Gastroesophageal sphincter (tissue), 4 donors: ENCODE results near the gene CKS2. TPM values are rescaled to one million over a fixed set of nuclear protein-coding genes. Genes with fewer than 3 reads are reported as not detected.

ENCODE experiments used
- ATAC-seq: fragments of 150-250 bp; one replicate; pipeline ENCODE4 v1.9.1; 2016; ENCODE audit warnings: mild to moderate bottlenecking, moderate library complexity
- H3K27ac ChIP-seq, 4 donors: fragments of 200-600 bp; sonication (generic) in 3 of 4; 1 replicate in 3 of 4; 2 replicates in 1 of 4; pipeline ENCODE4 v1.5.1; 2016 to 2019
- H3K27me3 ChIP-seq: fragments of 200-600 bp; sonication (generic); one replicate; pipeline ENCODE4 v1.5.1; 2019
- H3K36me3 ChIP-seq, 2 donors: fragments of 200-600 bp; sonication (generic); one replicate each; pipeline ENCODE4 v1.5.1; 2019; ENCODE audit warnings: control low read depth in 1 of 2
- H3K4me1 ChIP-seq, 3 donors: fragments of 200-600 bp; sonication (generic); 1 replicate in 2 of 3; 2 replicates in 1 of 3; pipeline ENCODE4 v1.5.1; 2016 to 2019; ENCODE audit warnings: control low read depth in 2 of 3
- H3K4me3 ChIP-seq, 2 donors: fragments of 200-600 bp; sonication (generic); one replicate each; pipeline ENCODE4 v1.5.1; 2019; ENCODE audit warnings: mild to moderate bottlenecking in 1 of 2, moderate library complexity in 1 of 2
- H3K9me3 ChIP-seq, 3 donors: fragments of 200-600 bp; sonication (generic); one replicate each; pipeline ENCODE4 v1.5.1; 2017 to 2019; ENCODE audit warnings: control low read depth in 2 of 3
- EP300 ChIP-seq: sonication (generic); formaldehyde crosslinking; IDR thresholded peaks from one replicate; pipeline ENCODE4 v1.6.1; 2017; ENCODE audit warnings: antibody characterized with exemption, mild to moderate bottlenecking
- POLR2A ChIP-seq, 2 donors: fragments of 450-650 bp; IDR thresholded peaks; one replicate each; pipeline ENCODE4 v1.6.1; 2017; ENCODE audit warnings: antibody characterized with exemption in 2 of 2, mild to moderate bottlenecking in 2 of 2, moderate library complexity in 1 of 2
- POLR2AphosphoS5 ChIP-seq: sonication (generic); formaldehyde crosslinking; IDR thresholded peaks from one replicate; pipeline ENCODE4 v1.6.1; 2017; ENCODE audit warnings: antibody characterized with exemption
- WGBS, 2 donors: methylation state at CpG; one replicate each; pipeline ENCODE4 v1.1.5; 2018; ENCODE audit warnings: low coverage in 1 of 2; 5-methylcytosine and 5-hydroxymethylcytosine counted together
- total RNA-seq, 4 donors: library from RNA; depleted of rRNA; stranded (reverse); fragments of >200 nt; gene quantifications; one replicate each; pipeline ENCODE4 v1.1.0, GENCODE V29; 2016
- TF ChIP-seq, protein P1 (sequence below), 4 experiments: fragments of 200-600 bp in 2 of 4; fragments of 450-650 bp in 2 of 4; sonication (generic) in 1 of 4; IDR thresholded peaks; one replicate each; pipeline ENCODE4 v1.5.1; 2017 to 2019; ENCODE audit warnings: antibody characterized with exemption in 4 of 4, mild to moderate bottlenecking in 2 of 4, moderate library complexity in 2 of 4

Gene CKS2
- total RNA-seq, 4 donors from 2014 or later = 0.81 to 9.9 (median 4.2) TPM

GRCh38 chr9:89315482-89315881, 4.5 kb downstream of the CKS2 start:
- TF ChIP-seq POLR2AphosphoS5 (no peak), EP300 (no peak), POLR2A (IDR thresholded peaks at IDR 0.05) (no peak)
- TF ChIP-seq, protein P1, sequence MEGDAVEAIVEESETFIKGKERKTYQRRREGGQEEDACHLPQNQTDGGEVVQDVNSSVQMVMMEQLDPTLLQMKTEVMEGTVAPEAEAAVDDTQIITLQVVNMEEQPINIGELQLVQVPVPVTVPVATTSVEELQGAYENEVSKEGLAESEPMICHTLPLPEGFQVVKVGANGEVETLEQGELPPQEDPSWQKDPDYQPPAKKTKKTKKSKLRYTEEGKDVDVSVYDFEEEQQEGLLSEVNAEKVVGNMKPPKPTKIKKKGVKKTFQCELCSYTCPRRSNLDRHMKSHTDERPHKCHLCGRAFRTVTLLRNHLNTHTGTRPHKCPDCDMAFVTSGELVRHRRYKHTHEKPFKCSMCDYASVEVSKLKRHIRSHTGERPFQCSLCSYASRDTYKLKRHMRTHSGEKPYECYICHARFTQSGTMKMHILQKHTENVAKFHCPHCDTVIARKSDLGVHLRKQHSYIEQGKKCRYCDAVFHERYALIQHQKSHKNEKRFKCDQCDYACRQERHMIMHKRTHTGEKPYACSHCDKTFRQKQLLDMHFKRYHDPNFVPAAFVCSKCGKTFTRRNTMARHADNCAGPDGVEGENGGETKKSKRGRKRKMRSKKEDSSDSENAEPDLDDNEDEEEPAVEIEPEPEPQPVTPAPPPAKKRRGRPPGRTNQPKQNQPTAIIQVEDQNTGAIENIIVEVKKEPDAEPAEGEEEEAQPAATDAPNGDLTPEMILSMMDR (IDR thresholded peaks at IDR 0.05) = no peak
- Histone ChIP-seq H3K4me3 (no peak overlapping the region), H3K27ac (no peak overlapping the region), H3K4me1 (peaks cover 7 to 42% (median 11%) of the 10 kb centered on the region in 3 donors), H3K9me3 (no peaks in the 10 kb centered on the region), H3K27me3 (no peaks in the 10 kb centered on the region), H3K36me3 (no peaks in the 10 kb centered on the region)
- ATAC-seq = no peak

DNA sequence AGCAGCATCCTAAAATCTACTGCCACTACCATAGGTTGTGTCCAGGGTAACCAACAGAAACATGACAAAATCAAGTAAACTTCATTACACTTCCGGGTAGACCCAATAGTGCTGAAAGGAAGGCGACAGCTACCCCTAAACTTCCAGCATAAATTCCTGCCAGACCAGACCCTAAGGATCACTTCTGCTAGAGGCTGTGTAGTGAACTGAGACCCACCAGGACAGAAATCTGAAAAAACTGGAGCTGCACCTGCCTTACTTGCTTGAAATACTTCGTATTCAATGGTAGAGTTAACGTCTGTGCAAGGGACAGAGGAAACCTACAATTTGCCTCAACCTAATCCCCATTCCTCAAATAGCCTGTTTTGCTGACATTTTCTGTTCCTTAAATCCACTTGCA, 6.3 kb downstream of the CKS2 start:
- H3K27ac ChIP-seq = peak overlapping the region in 2 of 4 donors; percentile 96 to 99
- H3K4me3 ChIP-seq = no peak overlapping the region
- no peaks in the 10 kb centered on the region for H3K9me3 ChIP-seq
- ATAC-seq = no peak
- TF ChIP-seq POLR2AphosphoS5 = no peak
- no peak for TF ChIP-seq POLR2A (IDR thresholded peaks at IDR 0.05)
- TF ChIP-seq, protein P1 (IDR thresholded peaks at IDR 0.05) = no peak
- TF ChIP-seq EP300 = no peak
- no peaks in the 10 kb centered on the region for H3K27me3 ChIP-seq
- 82 to 85% methylated on average over 3 to 4 of the region's 4 CpGs for WGBS, 2 donors
- peaks cover 5 to 47% (median 7%) of the 10 kb centered on the region in 3 donors for H3K4me1 ChIP-seq
- H3K36me3 ChIP-seq = peaks cover 0 to 7% of the 10 kb centered on the region in 2 donors

GRCh38 chr9:89318123-89319014, 7.4 kb downstream of the CKS2 start, which contains the start of gene SECISBP2:
TSS of gene SECISBP2 (plus strand) at chr9:89318500. CDS start at chr9:89318577, 77 bp downstream.
- peak; percentile 99 for ATAC-seq
- H3K4me1 ChIP-seq = peaks cover 5 to 54% (median 7%) of the 10 kb centered on the region in 3 donors
- H3K4me3 ChIP-seq = peak within 1 kb of the TSS; percentile 43 to 67
- 0% methylated on average over 9 of the region's 91 CpGs; no CpG with 5 or more reads in 1 of the 2 donors for WGBS, 2 donors
- H3K9me3 ChIP-seq = no peaks in the 10 kb centered on the region
- H3K27ac ChIP-seq = peak within 1 kb of the TSS; percentile 90 to 99 (median 96)
- H3K36me3 ChIP-seq = peaks cover 0 to 7% of the 10 kb centered on the region in 2 donors
- TF ChIP-seq EP300 (peak; percentile 60), POLR2A (IDR thresholded peaks at IDR 0.05) (peak; percentile 98), POLR2AphosphoS5 (peak; percentile 97)
- TF ChIP-seq, protein P1 (IDR thresholded peaks at IDR 0.05) = peak in 3 of 4 experiments; percentile 61 to 75 (median 64)
- H3K27me3 ChIP-seq = no peaks in the 10 kb centered on the region

- peak overlapping the region; percentile 90 to 99 (median 96) for H3K27ac ChIP-seq
- H3K27me3 ChIP-seq = no peaks in the 10 kb centered on the region
- ATAC-seq = no peak
- H3K4me1 ChIP-seq = peaks cover 5 to 63% (median 7%) of the 10 kb centered on the region in 3 donors
- H3K4me3 ChIP-seq = peak overlapping the region; percentile 43 to 67
- H3K36me3 ChIP-seq = peaks cover 0 to 7% of the 10 kb centered on the region in 2 donors
- H3K9me3 ChIP-seq = no peaks in the 10 kb centered on the region
- WGBS, 2 donors = 0 to 1% methylated on average over 9 to 11 of the region's 13 CpGs
- TF ChIP-seq POLR2A (IDR thresholded peaks at IDR 0.05) = no peak
- no peak for TF ChIP-seq EP300
- TF ChIP-seq POLR2AphosphoS5 = no peak
- TF ChIP-seq, protein P1 (IDR thresholded peaks at IDR 0.05) = peak in 1 of 4 experiments; percentile 56
Observed at GRCh38 chr9:89319015-89319905, 8.3 kb downstream of the CKS2 start.
